Erythroblast (primary cell): Measurements from ENCODE around the gene DCDC2B.

Experiments used
- GATA1 ChIP-seq: IDR thresholded peaks from 2 replicates; pipeline ENCODE4 v1.6.1; 2011; ENCODE audit warnings: low read depth, mild to moderate bottlenecking, control low read depth, low read length, moderate library complexity
- POLR2A ChIP-seq: IDR thresholded peaks from 2 replicates; pipeline ENCODE4 v1.6.1; 2011; ENCODE audit warnings: mild to moderate bottlenecking, low read length

DNA sequence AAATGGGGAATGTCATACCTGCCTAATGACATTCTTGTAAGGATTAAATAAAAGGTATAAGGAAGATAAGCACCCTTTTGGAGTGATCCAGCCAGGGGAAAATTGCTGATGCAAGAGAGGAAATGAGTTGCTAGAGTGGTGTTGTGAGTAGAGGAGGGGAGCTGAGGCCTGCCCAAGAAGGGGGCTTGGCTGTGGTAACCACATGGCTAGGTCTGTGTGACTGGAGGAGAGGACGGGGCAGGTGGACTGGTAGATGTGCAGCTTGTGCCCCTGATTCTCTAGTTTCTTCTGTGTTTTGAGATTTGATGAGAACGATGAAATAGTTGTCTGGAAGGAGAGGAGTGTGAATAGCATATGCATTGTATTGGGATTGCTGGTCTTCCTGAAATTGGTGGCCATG, 22.8 kb upstream of the DCDC2B start:
- TF ChIP-seq POLR2A (no peak), GATA1 (no peak)
